Thyroid gland (tissue), 4 donors: Measurements from ENCODE around the gene ANKHD1.

ENCODE experiments used
- CTCF ChIP-seq, 6 experiments: fragments of 200-600 bp in 3 of 6; fragments of 450-650 bp in 3 of 6; sonication (generic) in 3 of 6; IDR thresholded peaks; one replicate each; pipeline ENCODE4 v1.5.1; 2016 to 2019; ENCODE audit warnings: antibody characterized with exemption in 6 of 6, mild to moderate bottlenecking in 2 of 6, inconsistent platforms in 1 of 6, moderate library complexity in 1 of 6
- POLR2A ChIP-seq, 2 donors: fragments of 450-650 bp; IDR thresholded peaks; one replicate each; pipeline ENCODE4 v1.6.1; 2017; ENCODE audit warnings: antibody characterized with exemption in 2 of 2, mild to moderate bottlenecking in 2 of 2, moderate library complexity in 1 of 2

GRCh38 chr5:140561753-140562523, 160.3 kb downstream of the ANKHD1 start:
- TF ChIP-seq CTCF (IDR thresholded peaks at IDR 0.05): no peak
- no peak for TF ChIP-seq POLR2A (IDR thresholded peaks at IDR 0.05)
